ENCODE measurements around the gene SLC44A1.

DNA sequence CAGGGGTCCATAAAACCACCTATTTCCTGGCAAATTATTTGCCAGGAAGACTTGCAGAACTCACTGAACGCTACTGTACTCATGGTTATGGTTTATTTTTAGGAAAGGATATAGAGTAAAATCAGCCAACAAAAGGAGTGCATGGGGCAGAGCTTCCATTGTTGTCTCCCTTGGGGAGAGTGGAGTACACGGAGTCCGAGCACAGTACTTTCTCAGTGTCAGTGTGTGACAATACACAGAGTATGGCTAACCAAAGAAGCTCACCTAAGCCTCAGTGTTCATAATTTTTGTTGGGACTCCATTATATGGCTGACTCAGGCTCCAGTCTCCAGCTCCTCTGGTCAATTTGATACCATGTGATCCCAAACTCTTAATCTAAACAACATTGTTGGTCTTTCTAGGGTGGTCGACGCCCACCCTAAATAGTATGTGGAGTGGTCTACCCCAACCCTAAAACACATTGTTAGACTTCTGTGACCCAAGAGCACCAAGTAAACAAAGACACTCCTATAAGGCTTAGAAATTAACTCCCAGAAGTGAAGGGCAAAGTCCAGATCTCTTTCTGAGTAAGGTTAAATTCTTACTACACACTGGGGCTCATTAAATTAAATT lies 74.9 kb downstream of the SLC44A1 start:
- TF ChIP-seq, protein P1, sequence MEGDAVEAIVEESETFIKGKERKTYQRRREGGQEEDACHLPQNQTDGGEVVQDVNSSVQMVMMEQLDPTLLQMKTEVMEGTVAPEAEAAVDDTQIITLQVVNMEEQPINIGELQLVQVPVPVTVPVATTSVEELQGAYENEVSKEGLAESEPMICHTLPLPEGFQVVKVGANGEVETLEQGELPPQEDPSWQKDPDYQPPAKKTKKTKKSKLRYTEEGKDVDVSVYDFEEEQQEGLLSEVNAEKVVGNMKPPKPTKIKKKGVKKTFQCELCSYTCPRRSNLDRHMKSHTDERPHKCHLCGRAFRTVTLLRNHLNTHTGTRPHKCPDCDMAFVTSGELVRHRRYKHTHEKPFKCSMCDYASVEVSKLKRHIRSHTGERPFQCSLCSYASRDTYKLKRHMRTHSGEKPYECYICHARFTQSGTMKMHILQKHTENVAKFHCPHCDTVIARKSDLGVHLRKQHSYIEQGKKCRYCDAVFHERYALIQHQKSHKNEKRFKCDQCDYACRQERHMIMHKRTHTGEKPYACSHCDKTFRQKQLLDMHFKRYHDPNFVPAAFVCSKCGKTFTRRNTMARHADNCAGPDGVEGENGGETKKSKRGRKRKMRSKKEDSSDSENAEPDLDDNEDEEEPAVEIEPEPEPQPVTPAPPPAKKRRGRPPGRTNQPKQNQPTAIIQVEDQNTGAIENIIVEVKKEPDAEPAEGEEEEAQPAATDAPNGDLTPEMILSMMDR (IDR thresholded peaks at IDR 0.05), result no peak
- no peak for TF ChIP-seq POLR2A (IDR thresholded peaks at IDR 0.05)
